T-helper 2 cell (primary cell): ENCODE data around the gene MAD2L1.
"Not testable (repeated sequence)": the region's sequence is repeated elsewhere in the genome, so short reads cannot be mapped to it uniquely, and the experiment has no call there.

ENCODE experiments used
- DNase-seq, 5 experiments: peaks; one replicate each; pipeline versions ENCODE4 v3.0.0 to v3.0.0-alpha.2; 2012 to 2022
- total RNA-seq, 2 donors: gene quantifications; one replicate each; lab custom pipeline; 2026; lab: John Stamatoyannopoulos, UW

The MAD2L1 gene
- 6.9 to 10.8 reads per million in 2 donors for total RNA-seq

DNA sequence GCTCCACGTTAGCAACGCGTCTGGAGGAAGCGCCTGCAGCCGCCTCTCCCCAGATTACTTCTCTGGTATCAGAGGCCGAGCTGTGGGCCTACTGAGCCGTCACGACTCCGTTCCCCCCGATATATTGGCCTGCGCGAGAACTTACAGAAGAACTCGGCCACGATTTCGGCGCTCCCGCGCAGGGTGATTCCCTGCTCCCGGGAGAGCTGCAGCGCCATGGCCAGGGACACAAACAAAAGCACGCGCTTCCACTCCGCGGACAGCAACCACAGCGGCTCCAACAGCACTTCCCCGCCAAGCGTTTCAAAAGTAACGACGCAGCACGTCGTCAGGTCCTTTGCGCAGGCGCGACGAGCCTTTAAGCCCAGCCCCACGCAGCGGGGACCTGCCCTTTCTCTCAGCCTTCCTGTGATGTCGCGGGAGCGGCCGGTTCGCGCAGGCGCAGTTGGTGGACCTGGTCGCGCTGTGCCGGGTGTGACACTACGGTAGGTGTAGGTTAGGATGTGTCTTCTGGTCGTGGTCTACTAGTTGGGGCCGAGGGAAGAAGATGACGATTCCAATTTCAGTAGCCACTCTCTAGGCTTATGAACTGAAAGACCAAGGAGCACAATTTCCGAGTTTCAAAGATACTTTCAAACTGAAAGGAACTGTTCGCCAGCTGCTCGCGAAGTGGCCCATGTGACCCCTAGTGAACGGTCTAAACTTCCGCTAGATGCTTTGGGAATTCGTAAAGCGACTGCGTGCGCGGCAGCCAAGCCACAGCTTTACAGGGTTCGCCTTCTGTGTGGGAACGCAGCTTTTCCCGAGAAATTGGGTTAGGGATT lies at the start of gene MAD2L1:
Gene MAD2L1, minus strand, starts transcription at position 332 of the 824 bp plus-strand sequence. Its CDS starts 114 bp downstream, at position 218.
- peak; percentile 96 to 99 (median 99) for DNase-seq

DNA sequence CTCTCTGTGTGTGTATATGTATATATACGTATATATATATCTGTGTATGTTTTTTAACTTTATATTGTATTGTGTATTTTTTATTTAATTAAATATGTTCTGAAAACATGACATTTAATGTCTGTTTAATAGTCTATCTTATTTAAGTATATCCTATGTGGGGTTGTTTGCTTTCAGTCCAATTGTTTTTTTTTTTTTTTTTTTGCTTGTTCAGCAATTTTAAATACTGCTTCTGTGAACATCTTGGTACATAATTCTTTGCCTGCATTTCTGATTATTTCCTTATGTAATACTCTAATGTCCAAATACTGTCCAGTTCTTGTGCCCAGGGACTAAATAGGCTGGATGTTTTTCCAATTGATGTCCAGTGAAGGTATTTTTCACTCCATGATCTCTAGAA lies 45.1 kb upstream of the MAD2L1 start:
- DNase-seq: no peak

DNA sequence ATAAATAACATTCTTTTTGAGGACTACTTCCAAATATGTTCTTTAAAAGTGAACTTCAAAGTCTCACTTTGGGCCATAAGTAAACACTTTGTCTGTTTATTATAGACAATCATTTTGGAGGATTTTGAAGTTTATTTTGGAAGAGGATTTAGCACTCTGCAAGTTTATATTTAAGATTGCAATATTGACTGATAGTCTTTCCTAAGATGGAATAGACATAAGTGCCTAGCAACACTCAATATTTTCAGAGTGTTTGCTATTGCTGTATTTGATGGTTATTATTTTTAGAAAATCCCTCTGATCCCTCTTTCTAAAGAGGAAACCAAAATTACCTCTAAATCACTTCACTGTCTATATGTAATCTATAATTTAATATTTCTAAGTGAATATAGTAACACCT lies 42.8 kb upstream of the MAD2L1 start:
- no peak for DNase-seq

GRCh38 chr4:120105472-120105871 lies 38.8 kb upstream of the MAD2L1 start:
- no peak for DNase-seq

DNA sequence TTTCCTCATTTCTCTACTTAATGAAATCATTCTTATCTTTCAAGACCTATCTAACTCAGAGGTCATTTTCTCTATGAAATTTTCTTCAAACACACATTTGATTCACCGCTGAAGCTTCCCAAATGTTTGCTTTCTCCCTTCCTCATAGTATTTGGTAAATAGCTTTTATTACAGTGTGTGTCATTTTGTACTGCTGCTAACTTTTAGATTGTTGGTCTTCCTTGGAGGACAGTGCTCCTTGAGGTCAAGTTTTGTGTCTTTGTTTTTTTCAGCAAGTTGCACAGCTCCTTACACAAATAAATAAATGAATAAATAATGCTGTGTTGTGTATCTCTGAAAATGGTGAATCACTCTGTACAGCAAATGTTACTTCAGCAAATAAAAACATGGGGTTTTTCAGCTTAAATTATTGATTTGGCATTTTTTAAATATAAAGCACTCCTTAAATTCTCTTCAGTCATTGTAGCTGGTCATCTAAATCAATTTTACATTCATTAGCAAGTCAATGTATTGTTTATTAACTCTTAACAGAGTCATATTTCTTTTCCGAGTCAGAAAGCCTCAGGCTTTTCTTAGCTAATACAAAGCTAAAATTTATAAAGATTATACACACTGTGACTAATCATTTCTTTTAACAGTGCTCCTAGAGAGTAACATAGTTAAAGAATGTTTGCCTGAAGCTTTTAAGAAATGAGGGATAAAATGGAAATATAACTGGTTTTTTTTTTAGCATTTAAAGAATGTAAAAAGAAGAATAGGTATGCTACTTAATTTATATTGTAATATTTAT lies 30.1 kb upstream of the MAD2L1 start:
- DNase-seq: no peak

- DNase-seq: no peak
Measured at GRCh38 chr4:120088507-120088906, 21.9 kb upstream of the MAD2L1 start.

DNA sequence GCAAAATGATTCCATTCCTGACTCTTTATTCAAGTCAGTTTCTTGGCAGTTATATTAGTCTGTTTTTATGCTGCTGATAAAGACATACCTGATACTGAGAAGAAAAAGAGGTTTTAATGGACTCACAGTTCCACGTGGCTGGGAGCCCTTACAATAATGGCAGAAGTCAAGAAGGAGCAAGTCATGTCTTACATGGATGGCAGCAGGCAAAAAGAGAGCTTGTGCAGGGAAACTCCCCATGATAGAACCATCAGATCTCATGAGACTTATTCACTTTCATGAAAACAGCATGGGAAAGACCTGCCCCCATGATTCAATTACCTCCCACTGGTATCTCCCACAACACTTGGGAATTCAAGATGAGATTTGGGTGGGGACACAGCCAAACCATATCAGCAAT lies 21.4 kb upstream of the MAD2L1 start:
- DNase-seq: not testable (repeated sequence)

GRCh38 chr4:120085705-120086104 lies 19.1 kb upstream of the MAD2L1 start:
- DNase-seq: no peak

DNA sequence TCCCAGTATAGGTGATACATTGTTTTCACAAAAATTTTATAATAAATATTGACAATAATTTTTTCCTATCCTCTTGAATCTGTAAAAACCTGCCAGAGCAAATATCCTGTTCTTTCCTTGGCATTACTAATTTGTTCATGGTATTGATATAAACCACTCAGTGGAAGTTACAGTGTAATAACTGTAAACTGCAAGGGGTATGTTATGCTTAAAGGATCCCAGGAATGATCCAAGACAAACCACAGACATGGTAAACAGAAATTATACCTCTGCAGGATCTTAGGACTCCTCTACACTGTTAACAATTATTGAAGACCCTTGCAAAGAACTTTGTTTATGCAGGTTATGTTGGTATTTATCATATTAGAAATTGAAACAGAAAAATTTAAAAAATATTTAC lies 17.7 kb upstream of the MAD2L1 start:
- no peak for DNase-seq

GRCh38 chr4:120083152-120083551 lies 16.5 kb upstream of the MAD2L1 start:
- DNase-seq: no peak

DNA sequence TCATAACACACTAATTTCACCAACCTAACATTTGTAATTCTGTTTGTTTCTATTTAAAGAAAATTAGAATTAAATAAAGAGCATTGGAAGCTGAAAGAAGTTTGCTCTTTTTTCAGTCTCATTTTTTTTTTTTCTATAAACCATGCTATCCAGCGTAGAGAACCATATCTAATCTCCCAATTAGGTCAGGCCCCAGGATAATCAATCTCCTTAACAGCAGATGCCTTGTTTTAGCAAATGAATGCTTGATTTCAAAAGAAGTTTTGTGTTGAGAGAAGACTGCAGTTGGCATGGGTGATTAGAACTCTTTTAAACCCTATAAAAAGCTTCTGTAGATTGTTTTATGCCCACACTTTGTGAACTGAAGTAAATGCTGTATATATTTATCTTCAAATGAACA lies 15.6 kb upstream of the MAD2L1 start:
- no peak for DNase-seq

- DNase-seq: no peak
Measured at GRCh38 chr4:120081726-120082125, 15.1 kb upstream of the MAD2L1 start.

- no peak for DNase-seq
Measured at GRCh38 chr4:120080533-120080932, 13.9 kb upstream of the MAD2L1 start.

DNA sequence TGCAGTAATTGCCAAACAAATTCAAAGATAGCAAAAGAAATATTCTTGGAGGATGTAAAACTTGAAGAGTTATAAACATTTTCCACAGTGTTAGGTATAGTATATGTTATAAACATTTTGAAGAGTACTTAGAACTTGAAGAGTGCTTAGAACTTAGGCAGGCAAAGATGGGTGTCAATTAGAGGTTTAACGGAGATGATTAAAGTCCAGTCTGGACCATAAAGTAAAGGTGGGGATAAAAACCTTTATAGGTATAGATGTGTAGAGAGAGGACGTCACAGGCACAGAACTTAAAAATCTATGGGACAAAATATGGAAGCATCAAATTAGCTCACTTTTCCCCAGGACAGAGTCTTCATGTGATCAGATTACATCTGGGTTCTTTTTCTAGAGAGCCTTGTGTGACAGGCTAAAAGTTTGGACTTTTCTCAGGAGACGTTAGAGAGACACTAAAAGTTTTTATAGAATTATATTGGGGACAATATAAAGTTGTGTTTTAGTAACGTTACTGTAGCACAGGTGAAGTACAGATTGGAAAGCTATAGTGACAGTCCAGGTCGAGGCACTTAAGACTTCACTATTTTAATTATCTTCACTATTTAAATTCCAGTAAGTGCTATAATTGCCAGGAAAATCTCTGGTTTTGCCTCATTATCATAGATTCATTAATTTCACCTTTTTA lies 13.3 kb upstream of the MAD2L1 start:
- no peak for DNase-seq

GRCh38 chr4:120078216-120078615 lies 11.6 kb upstream of the MAD2L1 start:
- no peak for DNase-seq

- peak in 3 of 5 experiments; percentile 16 to 76 (median 17) for DNase-seq
Measured at GRCh38 chr4:120071192-120071795, 4.6 kb upstream of the MAD2L1 start.

- no peak for DNase-seq
Measured at GRCh38 chr4:120070196-120070595, 3.5 kb upstream of the MAD2L1 start.

DNA sequence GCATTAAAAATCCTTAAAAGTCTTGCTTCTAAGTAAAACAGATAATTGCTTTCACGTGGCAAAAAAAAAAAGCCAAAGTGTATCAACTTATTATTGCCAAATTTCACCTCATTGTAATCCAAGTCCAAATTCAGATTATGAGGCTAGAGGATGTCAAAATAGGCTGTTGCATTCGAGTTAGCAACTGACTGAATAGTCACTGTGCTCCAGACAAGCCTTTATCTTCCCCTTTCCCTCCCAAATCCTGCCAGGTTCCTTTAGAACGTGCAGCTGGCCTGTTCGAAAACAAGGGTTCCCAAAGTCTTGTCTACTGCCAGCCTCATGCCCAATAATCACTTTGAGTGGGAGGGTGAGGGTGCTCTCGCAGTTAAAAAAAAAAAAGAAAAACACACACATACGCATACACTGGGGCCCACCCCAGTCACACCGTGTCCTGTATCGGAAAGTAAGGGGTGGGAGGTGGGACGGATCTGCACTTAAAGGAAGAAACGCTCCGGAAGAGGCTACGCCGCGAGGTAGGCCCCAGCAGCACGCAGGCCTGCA lies 603 bp downstream of the MAD2L1 start:
- peak in 1 of 5 experiments; percentile 93 for DNase-seq

GRCh38 chr4:120064887-120065286 lies 1.8 kb downstream of the MAD2L1 start:
- no peak for DNase-seq

GRCh38 chr4:120063711-120064110 lies 2.9 kb downstream of the MAD2L1 start:
- not testable (repeated sequence) for DNase-seq

DNA sequence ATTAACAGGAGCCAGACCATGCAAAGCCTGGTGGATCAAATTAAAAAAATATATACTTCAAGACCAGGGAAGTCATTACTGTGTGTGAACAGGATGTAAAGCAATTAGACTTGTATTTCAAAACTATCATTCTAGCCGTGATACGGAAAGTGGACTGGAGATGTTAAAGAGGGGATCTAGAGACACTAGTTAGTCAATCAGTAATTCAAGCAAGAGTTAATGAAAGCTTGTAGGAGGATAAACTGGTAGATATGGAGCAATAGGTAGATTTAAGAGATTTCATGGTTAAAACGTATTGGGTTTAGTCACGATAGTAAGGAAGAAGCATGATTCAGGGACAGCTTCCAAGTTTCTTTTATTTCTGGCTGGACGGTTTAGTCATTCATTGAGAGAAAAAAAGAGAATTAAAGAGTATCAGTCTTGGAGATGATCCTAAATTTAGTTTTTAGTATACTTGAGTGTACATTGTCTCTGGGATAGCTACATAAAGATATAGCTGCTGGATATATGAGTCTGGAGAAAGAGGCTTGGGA lies 3.9 kb downstream of the MAD2L1 start:
- no peak for DNase-seq

DNA sequence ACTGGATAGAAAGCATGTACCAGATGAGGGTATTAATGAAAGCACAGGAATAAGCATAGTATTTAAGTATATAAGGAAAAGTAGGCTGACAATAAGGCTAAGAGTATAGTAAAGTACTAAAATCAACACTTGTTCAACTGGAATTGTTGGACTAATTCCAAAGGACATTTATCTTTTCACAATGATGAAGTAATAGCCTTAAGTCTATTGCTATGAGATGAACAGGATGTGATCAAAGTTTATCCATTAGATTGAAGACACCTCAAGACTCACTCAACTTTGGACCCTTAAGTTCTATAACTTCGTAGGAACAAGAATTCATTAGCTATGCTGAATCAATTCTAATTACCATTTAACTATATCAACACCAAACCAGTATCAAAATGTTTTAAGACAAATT lies 7.6 kb downstream of the MAD2L1 start:
- no peak for DNase-seq
